ENCODE results near the gene ATOH8.

The ATOH8 gene

GRCh38 chr2:85754313-85755095, 713 bp downstream of the ATOH8 start:
- DNase-seq (ENCODE audit: low read depth), result no peak

- no peak for DNase-seq (ENCODE audit: low read depth)
Measured at GRCh38 chr2:85755122-85756027, 1.6 kb downstream of the ATOH8 start.

GRCh38 chr2:85756195-85756594, 2.4 kb downstream of the ATOH8 start:
- DNase-seq (ENCODE audit: low read depth), result no peak

- no peak for DNase-seq (ENCODE audit: low read depth)
Measured at GRCh38 chr2:85756822-85757435, 3.1 kb downstream of the ATOH8 start.

GRCh38 chr2:85757860-85758259, 4.1 kb downstream of the ATOH8 start:
- no peak for DNase-seq (ENCODE audit: low read depth)

- DNase-seq (ENCODE audit: low read depth), result no peak
Measured at GRCh38 chr2:85758361-85759256, 4.8 kb downstream of the ATOH8 start.

- no peak for DNase-seq (ENCODE audit: low read depth)
Measured at GRCh38 chr2:85759257-85759613, 5.4 kb downstream of the ATOH8 start.

- no peak for DNase-seq (ENCODE audit: low read depth)
Measured at GRCh38 chr2:85760371-85760770, 6.6 kb downstream of the ATOH8 start.

- DNase-seq (ENCODE audit: low read depth), result no peak
Measured at GRCh38 chr2:85760872-85761271, 7.1 kb downstream of the ATOH8 start.

GRCh38 chr2:85761512-85761944, 7.7 kb downstream of the ATOH8 start:
- DNase-seq (ENCODE audit: low read depth), result no peak

GRCh38 chr2:85761946-85762345, 8.2 kb downstream of the ATOH8 start:
- no peak for DNase-seq (ENCODE audit: low read depth)

- no peak for DNase-seq (ENCODE audit: low read depth)
Measured at GRCh38 chr2:85763132-85763531, 9.3 kb downstream of the ATOH8 start.

- DNase-seq (ENCODE audit: low read depth), result no peak
Measured at GRCh38 chr2:85763831-85764230, 10.0 kb downstream of the ATOH8 start.

- DNase-seq (ENCODE audit: low read depth), result no peak
Measured at GRCh38 chr2:85765081-85765731, 11.4 kb downstream of the ATOH8 start.

GRCh38 chr2:85766229-85766628, 12.4 kb downstream of the ATOH8 start:
- DNase-seq (ENCODE audit: low read depth), result no peak

GRCh38 chr2:85767803-85768665, 14.2 kb downstream of the ATOH8 start:
- no peak for DNase-seq (ENCODE audit: low read depth)

GRCh38 chr2:85768713-85769112, 14.9 kb downstream of the ATOH8 start:
- no peak for DNase-seq (ENCODE audit: low read depth)

- no peak for DNase-seq (ENCODE audit: low read depth)
Measured at GRCh38 chr2:85769236-85769982, 15.6 kb downstream of the ATOH8 start.

- no peak for DNase-seq (ENCODE audit: low read depth)
Measured at GRCh38 chr2:85769983-85770362, 16.2 kb downstream of the ATOH8 start.

- no peak for DNase-seq (ENCODE audit: low read depth)
Measured at GRCh38 chr2:85770369-85770768, 16.6 kb downstream of the ATOH8 start.

Measured in CMK (cell line).